HCT116 (cell line): ENCODE data around the gene MTMR10. TPM values are rescaled to one million over a fixed set of nuclear protein-coding genes. Genes with fewer than 3 reads are reported as not detected.

Experiments used
- ATAC-seq: fragments of 200-7000 bp; cut with Tn5 transposase; 2 replicates; pipeline ENCODE4 v1.9.1; 2020; ENCODE audit warnings: mild to moderate bottlenecking, moderate library complexity
- BruUV-seq: library from RNA; stranded (reverse); fragments of 400-500 nt; replicated peaks from 2 replicates; lab custom pipeline; 2021; lab: Mats Ljungman, UMichigan
- CTCF ChIA-PET: fragments of 300-600 bp; sonication (Branson Sonifier 250); formaldehyde crosslinking; loops from one replicate; lab custom pipeline; 2021; ENCODE audit warnings: antibody characterized with exemption; lab: Charles Lee
- POLR2A ChIA-PET: fragments of 300-600, 350-600 bp; sonication (Branson Sonifier 250); formaldehyde crosslinking; loops from one replicate; lab custom pipeline; 2021; ENCODE audit warnings: antibody characterized with exemption; lab: Charles Lee
- RAD21 ChIA-PET, 2 experiments: fragments of 300-600 bp; sonication (Branson Sonifier 250); formaldehyde crosslinking; loops; one replicate each; lab custom pipeline; 2023; ENCODE audit warnings: low total read pairs in 2 of 2; ENCODE audit not compliant: uncharacterized antibody in 2 of 2, unreplicated experiment in 2 of 2, low non-redundant PET in 1 of 2; lab: Charles Lee
- DNase-seq: peaks from one replicate; pipeline ENCODE4 v3.0.0-alpha.2; 2010; ENCODE audit warnings: low read depth, low spot score
- H2AFZ ChIP-seq: fragments of 200-600 bp; shearing (Covaris generic), sonication (generic); 2 replicates; pipeline ENCODE4 v1.6.1; 2017; ENCODE audit warnings: low read depth, mixed run types, mixed read lengths, antibody characterized with exemption, low read length; ENCODE audit not compliant: poor library complexity, severe bottlenecking
- H3K27ac ChIP-seq: 2 replicates; pipeline ENCODE4 v1.5.1; 2012; ENCODE audit warnings: low read depth, low read length
- H3K27me3 ChIP-seq: fragments of 200-600 bp; sonication (generic); 2 replicates; pipeline ENCODE4 v1.6.1; 2016; ENCODE audit warnings: mixed run types, low read length, mixed read lengths; ENCODE audit not compliant: insufficient read depth
- H3K36me3 ChIP-seq, 2 experiments: fragments of 200-500 bp in 1 of 2; fragments of 200-600 bp in 1 of 2; sonication (Bioruptor generic) in 1 of 2; sonication (generic) in 1 of 2; 2 replicates each; pipeline versions ENCODE4 v1.5.1 to v1.6.1; 2014 to 2016; ENCODE audit warnings: low read length in 2 of 2, inconsistent platforms in 1 of 2, mixed read lengths in 1 of 2, mixed run types in 1 of 2; ENCODE audit not compliant: insufficient read depth in 2 of 2, control insufficient read depth in 1 of 2
- H3K4me1 ChIP-seq, 2 experiments: fragments of 200-600 bp in 1 of 2; sonication (generic) in 1 of 2; 2 replicates each; pipeline versions ENCODE4 v1.5.1 to v1.6.1; 2012 to 2017; ENCODE audit warnings: low read length in 2 of 2, inconsistent platforms in 1 of 2, mild to moderate bottlenecking in 1 of 2, mixed read lengths in 1 of 2, mixed run types in 1 of 2, moderate library complexity in 1 of 2; ENCODE audit not compliant: insufficient read depth in 2 of 2, control insufficient read depth in 1 of 2
- H3K4me2 ChIP-seq: fragments of 200-600 bp; sonication (generic); 2 replicates; pipeline ENCODE4 v1.6.1; 2017; ENCODE audit warnings: mixed run types, low read length, mixed read lengths
- H3K4me3 ChIP-seq, 2 experiments: fragments of 200-600 bp in 1 of 2; sonication (generic) in 1 of 2; replicated peaks in 1 of 2; 2 replicates each; pipeline ENCODE4 v1.5.1; 2011 to 2016; ENCODE audit warnings: low read length in 2 of 2, control low read depth in 1 of 2, low read depth in 1 of 2, mild to moderate bottlenecking in 1 of 2, mixed read lengths in 1 of 2, mixed run types in 1 of 2
- H3K79me2 ChIP-seq: fragments of 200-600 bp; sonication (generic); 2 replicates; pipeline ENCODE4 v1.6.1; 2017; ENCODE audit warnings: mild to moderate bottlenecking, mixed run types, low read length, moderate library complexity, mixed read lengths; ENCODE audit not compliant: insufficient read depth
- H3K9ac ChIP-seq: fragments of 200-600 bp; sonication (generic); 2 replicates; pipeline ENCODE4 v1.6.1; 2016; ENCODE audit warnings: low read length, mixed read lengths
- H3K9me2 ChIP-seq: fragments of 200-600 bp; sonication (generic), shearing (Covaris generic); 2 replicates; pipeline ENCODE4 v1.6.1; 2017; ENCODE audit warnings: mixed run types, mild to moderate bottlenecking, moderate library complexity; ENCODE audit not compliant: insufficient read depth
- H3K9me3 ChIP-seq, 2 experiments: fragments of 200-500 bp in 1 of 2; fragments of 200-600 bp in 1 of 2; sonication (Bioruptor generic) in 1 of 2; sonication (generic) in 1 of 2; 2 replicates each; pipeline ENCODE4 v1.6.1; 2014 to 2017; ENCODE audit warnings: low read length in 2 of 2, mixed read lengths in 2 of 2, inconsistent platforms in 1 of 2, low read depth in 1 of 2, mild to moderate bottlenecking in 1 of 2, mixed run types in 1 of 2, moderate library complexity in 1 of 2; ENCODE audit not compliant: control insufficient read depth in 1 of 2, insufficient read depth in 1 of 2
- H4K20me1 ChIP-seq: fragments of 200-600 bp; sonication (generic), shearing (Covaris generic); 2 replicates; pipeline ENCODE4 v1.6.1; 2017; ENCODE audit warnings: mixed run types, mild to moderate bottlenecking, moderate library complexity; ENCODE audit not compliant: insufficient read depth
- ATF3 ChIP-seq: IDR thresholded peaks from 2 replicates; pipeline ENCODE4 v1.6.1; 2012
- CEBPB ChIP-seq: IDR thresholded peaks from 2 replicates; pipeline ENCODE4 v1.6.1; 2012; ENCODE audit warnings: low read depth
- EZH2 ChIP-seq: fragments of 200-600 bp; sonication (generic); IDR thresholded peaks from 2 replicates; pipeline ENCODE4 v1.6.1; 2017; ENCODE audit warnings: antibody characterized with exemption, mixed run types
- EZH2phosphoT487 ChIP-seq: fragments of 200-600 bp; IDR thresholded peaks from 2 replicates; pipeline ENCODE4 v1.6.1; 2018; ENCODE audit warnings: antibody characterized with exemption, borderline replicate concordance
- POLR2A ChIP-seq: IDR thresholded peaks from 2 replicates; pipeline ENCODE4 v1.7.0; 2011; ENCODE audit warnings: borderline replicate concordance; ENCODE audit not compliant: insufficient read depth, insufficient read length; ENCODE audit errors: extremely low read depth
- POLR2AphosphoS5 ChIP-seq: IDR thresholded peaks from 2 replicates; pipeline ENCODE4 v1.6.1; 2011; ENCODE audit warnings: mild to moderate bottlenecking, low read depth, low read length, moderate library complexity
- REST ChIP-seq: IDR thresholded peaks from 2 replicates; pipeline ENCODE4 v1.6.1; 2012; ENCODE audit warnings: low read depth
- SIN3A ChIP-seq: IDR thresholded peaks from 2 replicates; pipeline ENCODE4 v1.6.1; 2012; ENCODE audit warnings: low read depth
- SP1 ChIP-seq: IDR thresholded peaks from 2 replicates; pipeline ENCODE4 v1.6.1; 2012; ENCODE audit warnings: low read depth
- TCF7L2 ChIP-seq: IDR thresholded peaks from 2 replicates; pipeline ENCODE4 v1.7.0; 2011; ENCODE audit warnings: borderline replicate concordance, inconsistent platforms; ENCODE audit not compliant: insufficient read depth, insufficient read length; ENCODE audit errors: extremely low read depth
- ZBTB33 ChIP-seq: IDR thresholded peaks from 2 replicates; pipeline ENCODE4 v1.6.1; 2011; ENCODE audit warnings: mild to moderate bottlenecking, low read length, moderate library complexity; ENCODE audit not compliant: insufficient replicate concordance; ENCODE audit errors: extremely low read depth
- ZNF274 ChIP-seq: fragments of 200-500 bp; sonication (Bioruptor generic); IDR thresholded peaks from 2 replicates; pipeline ENCODE4 v1.6.1; 2014; ENCODE audit warnings: mild to moderate bottlenecking, low read depth, low read length, inconsistent platforms
- intact Hi-C: fragments of 100-400 bp; cut with micrococcal nuclease; formaldehyde crosslinking; loops from 2 replicates; pipeline ENCODE4 v1.10.0; 2022
- total RNA-seq: library from RNA; stranded (reverse); gene quantifications from one replicate; pipeline ENCODE4 v1.2.1, GENCODE V29; 2021; ENCODE audit not compliant: unreplicated experiment

The MTMR10 gene
- total RNA-seq, 1 experiment from 2014 or later: 13.4 TPM

- TF ChIP-seq POLR2AphosphoS5 (no peak), CEBPB (no peak), SP1 (no peak), EZH2phosphoT487 (no peak), ATF3 (no peak), REST (no peak), POLR2A (no peak), ZBTB33 (no peak), TCF7L2 (no peak), EZH2 (no peak), SIN3A (no peak), ZNF274 (no peak)
- TF ChIP-seq, all 23 proteins: peak for 0
- Histone ChIP-seq H3K9me2 (no peaks in the 10 kb centered on the region), H3K27me3 (no peaks in the 10 kb centered on the region), H3K4me2 (no peak overlapping the region), H3K9me3 (no peaks in the 10 kb centered on the region), H3K36me3 (peaks cover 28 to 43% of the 10 kb centered on the region in 2 experiments), H3K9ac (no peak overlapping the region), H2AFZ (no peak overlapping the region), H3K79me2 (no peaks in the 10 kb centered on the region), H3K27ac (no peak overlapping the region), H3K4me1 (no peaks in the 10 kb centered on the region), H4K20me1 (no peaks in the 10 kb centered on the region), H3K4me3 (no peak overlapping the region)
- DNase-seq (no peak), ATAC-seq (no peak)
- BruUV-seq: no TSS peak
- ChIA-PET POLR2A (no interaction called here), RAD21 (no interaction called here), CTCF (interaction anchor here (1.3 kb wide), 1 partner anchor 190 kb away, joined by 3 read pairs; no protein-coding TSS in a partner anchor)
- intact Hi-C loops: no loop called here
Measured at GRCh38 chr15:30939161-30939560, 52.3 kb downstream of the MTMR10 start.
